GM18526 (cell line): ENCODE results near the gene SPOPL.

Experiments
- POLR2A ChIP-seq: IDR thresholded peaks from 3 replicates; pipeline ENCODE4 v1.6.1; 2011; ENCODE audit not compliant: insufficient read length; ENCODE audit errors: extremely low read depth

SPOPL gene

DNA sequence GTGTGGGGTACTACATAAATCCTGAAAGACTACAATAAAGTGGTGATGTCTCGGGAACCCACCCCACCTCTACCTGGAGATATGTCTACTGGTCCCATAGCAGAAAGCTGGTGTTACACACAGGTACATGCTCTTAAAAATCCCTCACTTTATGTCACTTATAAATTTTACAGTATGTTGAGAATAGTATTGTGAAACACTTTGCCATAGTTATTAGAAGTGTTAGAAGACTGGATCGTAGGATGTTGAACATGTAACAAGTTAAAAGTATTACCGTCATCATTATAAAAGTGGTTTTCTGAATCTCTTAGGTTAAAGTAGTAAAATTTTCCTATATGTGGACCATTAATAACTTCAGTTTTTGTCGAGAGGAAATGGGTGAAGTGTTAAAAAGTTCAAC, 48.6 kb downstream of the SPOPL start:
- no peak for TF ChIP-seq POLR2A

DNA sequence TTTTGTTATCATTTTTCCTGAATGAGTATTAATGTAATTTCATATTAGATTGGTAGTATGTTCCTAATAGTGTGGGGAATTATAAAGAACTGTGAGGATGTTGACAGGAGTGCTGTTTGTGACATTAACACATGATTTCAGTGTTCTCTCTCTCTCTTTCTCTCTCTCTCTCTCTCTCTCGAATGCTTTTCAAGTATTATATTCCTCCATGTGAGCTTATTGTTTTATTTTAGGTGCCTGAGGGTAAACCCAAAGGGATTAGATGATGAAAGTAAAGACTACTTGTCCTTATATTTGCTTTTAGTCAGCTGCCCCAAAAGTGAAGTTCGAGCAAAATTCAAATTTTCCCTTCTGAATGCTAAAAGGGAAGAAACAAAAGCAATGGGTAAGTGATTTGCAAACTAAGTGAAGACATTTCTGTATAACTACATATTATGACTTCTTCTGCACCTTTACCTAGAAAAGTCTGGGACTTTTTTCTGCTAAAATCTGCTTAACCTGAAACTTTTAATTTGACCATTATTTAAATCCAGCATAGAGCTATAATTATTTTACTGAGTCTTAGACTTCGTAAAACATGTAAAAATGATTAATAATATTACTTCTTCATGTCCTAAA, 49.2 kb downstream of the SPOPL start:
- TF ChIP-seq POLR2A = no peak

DNA sequence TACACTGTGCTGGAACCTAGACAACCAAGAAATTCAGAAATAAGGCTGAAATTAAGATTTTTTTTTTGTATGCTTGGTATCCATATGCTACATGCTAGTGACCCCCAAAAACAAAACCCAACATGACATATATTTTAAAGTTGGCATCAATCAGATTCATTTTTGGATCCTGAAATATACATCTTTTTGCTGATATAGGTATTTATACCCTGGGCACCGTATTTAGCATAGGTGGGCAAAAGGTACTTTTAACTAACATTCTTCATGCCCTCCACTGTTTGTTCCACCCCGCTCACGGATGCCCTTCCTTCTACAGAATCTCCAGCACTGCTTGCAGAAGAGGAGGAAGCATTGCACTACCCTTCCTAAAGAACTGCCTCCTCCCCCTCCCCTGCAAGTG, 52.6 kb downstream of the SPOPL start:
- TF ChIP-seq POLR2A = no peak

DNA sequence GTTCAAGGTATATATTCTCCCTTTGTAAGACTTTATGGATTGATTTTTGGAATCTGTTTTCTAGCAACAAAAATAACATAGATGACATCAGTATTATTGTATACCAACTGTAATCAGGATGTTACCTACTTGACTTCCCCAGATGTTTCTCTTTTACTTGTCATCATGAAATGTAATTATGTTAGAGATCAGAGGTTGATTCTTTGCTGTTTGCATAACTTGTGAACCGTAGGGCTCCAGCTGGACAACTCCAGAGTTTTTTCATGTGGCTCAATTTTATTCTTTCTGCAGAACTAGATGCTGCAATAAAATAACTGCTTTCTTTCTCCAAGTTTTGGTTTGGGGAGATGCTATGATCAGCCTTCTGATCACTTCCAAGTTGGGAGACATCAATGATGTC, 58.1 kb downstream of the SPOPL start:
- no peak for TF ChIP-seq POLR2A

DNA sequence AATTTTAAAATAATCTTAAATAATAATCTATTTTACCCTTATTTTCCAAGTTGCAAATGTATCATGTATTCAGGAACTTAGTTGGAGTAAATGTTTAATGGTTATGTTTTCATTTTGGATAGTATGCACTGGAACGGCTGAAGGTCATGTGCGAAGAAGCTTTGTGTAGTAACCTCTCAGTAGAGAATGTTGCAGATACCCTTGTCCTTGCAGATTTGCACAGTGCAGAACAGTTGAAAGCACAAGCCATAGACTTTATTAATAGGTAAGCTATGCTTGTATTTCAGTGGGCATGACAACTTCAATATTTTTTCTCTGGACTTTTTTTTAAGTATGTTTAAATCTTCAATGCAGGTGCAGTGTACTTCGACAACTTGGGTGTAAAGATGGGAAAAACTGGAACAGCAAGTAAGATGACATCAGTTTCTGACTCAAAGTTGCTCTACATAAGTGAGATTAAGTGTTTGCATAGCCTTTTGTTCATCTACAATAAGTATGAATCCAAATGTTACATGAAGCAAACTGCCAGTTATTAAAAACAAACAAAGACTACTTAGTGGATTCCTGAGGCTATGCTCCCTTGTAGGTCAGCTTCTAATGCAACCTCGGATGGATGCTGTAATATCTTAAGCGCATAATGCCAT, 63.1 kb downstream of the SPOPL start:
- TF ChIP-seq POLR2A = no peak

DNA sequence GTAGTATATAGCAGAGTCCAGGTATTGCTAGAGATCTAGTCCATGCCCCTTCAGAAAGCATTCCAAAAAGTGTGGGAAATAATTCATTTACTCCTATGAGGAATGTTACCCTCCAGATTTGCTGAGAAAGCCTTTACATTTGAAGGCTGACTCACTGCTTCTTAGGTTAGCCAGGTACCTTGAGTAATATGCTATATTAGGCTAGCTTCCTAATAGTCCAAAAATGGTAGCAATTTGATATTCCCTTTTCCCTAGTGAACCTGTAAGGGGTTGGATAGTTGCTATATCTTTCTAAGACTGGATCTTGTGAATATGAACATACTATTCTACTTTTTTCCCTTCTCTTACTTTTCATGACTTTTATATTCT, 63.6 kb downstream of the SPOPL start:
- TF ChIP-seq POLR2A = no peak

DNA sequence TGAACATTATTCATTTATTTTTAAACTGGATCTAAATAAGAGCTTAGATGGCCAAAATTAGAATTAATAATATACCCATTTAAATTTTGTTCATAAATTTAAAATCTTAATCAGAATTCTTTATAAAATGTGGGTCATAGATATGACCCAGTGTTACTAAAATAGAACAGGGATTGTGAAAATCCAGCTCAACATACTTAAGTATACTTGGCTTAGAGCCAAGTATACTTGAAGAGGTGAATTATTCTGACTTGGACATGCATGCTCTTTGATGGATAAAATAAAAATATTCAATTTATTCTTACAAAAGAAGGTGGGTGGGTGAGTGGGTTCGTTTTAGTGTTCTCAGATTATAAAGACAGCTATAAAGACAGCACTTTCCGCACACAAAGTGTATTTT, 70.7 kb downstream of the SPOPL start:
- no peak for TF ChIP-seq POLR2A

DNA sequence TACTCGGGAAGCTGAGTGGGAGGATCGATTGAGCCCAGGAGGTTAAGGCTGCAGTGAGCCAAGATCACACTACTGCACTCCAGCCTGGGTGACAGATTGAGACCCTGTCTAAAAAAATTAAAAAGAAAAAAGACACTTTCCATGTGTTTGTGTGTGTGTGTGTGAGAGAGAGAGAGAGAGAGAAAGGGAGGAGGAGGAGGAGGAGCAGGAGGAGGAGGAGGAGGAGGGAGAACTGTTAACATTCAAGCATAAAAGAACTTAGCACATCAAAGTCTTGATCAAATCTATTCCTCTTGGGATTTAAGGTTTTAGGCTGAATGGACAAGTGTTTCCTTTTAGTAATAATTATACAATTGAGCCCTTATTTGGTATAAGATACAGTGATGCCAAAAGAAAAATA, 75.5 kb downstream of the SPOPL start:
- TF ChIP-seq POLR2A = no peak

DNA sequence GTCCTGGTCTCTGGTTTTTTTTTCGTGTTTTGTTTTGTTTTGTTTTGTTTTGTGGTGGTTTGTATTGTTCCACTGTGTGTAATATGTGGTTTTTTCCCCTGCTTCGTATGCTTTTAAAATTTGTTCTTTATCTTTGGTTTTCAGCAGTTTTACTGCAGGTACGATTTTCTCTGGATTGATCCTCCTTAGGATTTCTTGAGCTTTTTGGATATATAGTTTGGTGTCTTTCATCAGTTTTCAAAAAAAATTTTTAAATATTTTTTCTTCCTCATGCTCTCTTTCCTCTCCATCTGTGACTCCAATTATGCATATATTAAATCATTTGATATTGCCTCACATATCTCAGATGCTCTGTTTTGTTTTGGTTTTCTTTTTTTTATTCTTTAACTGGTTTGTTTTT, 78.0 kb downstream of the SPOPL start:
- no peak for TF ChIP-seq POLR2A

DNA sequence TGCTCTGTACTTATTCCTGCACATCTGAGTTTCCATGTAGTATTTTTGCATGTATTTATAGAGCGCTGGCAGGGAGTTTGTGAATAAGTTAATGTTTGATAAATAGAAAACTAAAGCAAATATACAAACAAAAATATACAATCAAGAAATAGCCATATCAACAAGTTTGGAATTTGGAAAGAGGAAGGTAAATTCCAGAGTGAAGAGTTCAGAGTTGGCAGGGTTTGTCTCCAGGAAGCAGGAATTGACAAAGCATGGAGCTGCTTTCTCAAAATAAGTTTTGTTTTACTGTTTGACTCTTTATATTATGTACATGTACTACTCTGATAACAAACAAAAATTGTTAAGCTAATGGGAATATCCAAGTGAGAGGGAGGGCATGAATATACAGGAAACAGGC, 80.3 kb downstream of the SPOPL start:
- no peak for TF ChIP-seq POLR2A

DNA sequence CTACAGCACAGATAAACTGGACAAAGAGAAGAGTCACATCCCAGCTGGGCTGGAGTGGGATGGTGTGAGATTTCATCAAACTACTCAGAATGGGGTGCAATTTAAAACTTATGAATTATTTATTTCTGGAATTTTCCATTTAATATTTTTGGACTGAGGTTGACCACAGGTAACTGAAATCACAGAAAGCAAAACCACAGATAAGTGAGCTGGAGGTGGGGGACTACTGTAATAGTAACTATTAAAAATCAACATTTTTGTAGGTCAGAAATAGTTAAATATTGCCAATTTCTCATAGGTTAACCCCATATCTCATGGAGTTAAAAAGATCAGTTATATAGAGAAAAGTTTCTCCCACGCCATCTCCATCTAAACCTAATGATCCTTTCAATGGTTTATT, 88.1 kb downstream of the SPOPL start:
- no peak for TF ChIP-seq POLR2A

DNA sequence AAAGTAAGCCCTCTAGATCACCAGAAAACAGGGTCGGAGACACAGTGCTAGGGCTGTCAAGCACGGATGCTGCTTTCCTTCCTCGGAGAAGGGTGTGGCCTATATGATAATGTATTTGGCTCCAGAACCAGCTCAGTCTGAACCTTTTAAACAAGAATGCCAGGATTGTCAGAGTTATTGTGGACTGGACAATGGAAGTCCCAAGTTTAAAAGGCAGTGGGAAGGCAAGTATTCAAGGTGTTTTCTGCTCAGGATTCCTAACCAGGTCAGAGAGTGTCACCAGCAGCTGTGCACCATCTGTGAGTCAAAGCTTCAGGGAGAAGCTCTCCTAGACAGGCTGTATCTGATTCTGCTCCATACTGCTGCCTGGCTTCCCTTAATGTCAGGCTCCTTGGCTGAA, 94.8 kb downstream of the SPOPL start:
- TF ChIP-seq POLR2A = no peak

DNA sequence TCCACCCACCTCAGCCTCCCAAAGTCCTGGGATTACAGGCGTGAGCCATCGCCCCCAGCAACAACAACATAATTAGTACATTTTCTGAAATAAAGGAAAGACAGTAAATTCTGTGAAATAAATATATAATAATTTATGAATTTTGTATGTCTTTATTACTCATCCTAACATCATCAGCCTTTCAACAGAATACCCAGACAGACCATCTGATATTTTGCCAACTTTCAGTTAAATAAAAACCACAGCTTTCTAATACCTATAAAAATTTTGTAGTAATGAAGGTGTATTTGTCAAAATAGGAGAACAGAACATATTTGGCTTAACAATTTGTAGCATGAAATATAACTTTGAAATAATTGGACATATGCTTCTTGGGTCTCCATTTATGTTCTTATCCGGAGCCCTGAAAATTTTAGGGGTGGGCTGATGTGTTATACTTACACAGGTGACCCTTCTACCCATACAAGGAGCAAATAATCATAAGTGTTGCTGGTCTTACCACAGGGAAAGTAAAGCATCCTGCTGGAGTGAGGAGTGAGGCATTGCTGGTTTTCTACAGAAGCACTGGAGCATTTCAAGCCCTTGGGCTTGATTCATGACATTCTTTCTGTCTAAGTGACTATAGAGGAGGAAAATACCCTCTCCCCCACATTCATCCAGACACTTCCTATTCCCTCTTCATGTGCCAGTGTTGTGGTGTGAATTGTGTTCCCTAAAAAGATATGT, 99.3 kb downstream of the SPOPL start:
- TF ChIP-seq POLR2A = no peak

DNA sequence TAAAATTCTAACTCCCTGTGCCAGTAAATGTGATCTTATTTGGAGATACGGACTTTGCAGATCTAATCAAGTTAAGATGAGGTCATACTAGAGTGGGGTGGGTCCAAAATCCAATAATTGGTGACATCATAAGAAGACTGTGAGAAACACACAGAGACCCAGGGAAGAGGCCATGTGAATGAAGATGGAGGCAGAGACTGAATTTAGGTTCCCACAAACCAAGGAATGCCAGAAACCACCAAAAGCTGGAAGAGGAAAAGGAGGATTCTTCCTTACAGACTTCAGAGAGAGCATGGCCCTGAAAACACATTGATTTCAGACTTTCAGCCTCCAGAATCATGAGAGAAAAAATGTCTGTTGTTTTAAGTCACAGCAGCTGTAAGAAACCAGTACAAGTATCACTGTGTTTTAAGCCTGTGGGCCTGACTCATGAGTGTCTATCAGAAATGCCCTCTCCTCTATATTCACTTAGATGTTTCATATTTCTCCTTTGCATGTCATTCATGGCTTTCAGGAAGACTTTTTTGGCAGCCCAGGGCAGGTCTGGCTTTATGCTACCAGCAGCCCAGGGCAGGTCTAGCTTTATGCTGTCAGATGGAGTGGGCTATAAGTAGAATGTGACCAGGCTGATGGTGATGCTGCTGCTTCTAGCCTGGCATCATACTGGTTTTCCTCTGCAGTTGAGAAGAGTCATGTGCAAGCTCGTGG, 100.0 kb downstream of the SPOPL start:
- TF ChIP-seq POLR2A = no peak

DNA sequence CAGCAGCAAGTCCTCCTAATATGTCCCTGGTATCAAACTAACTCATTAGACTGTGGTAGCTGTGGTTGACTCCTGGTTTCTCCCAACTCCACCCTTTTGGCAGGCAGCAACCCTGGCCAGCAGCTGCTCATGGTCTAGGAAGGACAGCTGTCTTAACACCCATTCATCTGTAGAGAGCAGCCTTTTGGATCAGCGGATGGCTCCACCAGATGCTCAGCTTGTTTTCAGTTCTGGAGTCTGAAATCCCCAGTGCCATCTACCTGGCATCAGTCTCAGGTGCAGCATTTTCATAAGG, 100.5 kb downstream of the SPOPL start:
- TF ChIP-seq POLR2A = no peak

DNA sequence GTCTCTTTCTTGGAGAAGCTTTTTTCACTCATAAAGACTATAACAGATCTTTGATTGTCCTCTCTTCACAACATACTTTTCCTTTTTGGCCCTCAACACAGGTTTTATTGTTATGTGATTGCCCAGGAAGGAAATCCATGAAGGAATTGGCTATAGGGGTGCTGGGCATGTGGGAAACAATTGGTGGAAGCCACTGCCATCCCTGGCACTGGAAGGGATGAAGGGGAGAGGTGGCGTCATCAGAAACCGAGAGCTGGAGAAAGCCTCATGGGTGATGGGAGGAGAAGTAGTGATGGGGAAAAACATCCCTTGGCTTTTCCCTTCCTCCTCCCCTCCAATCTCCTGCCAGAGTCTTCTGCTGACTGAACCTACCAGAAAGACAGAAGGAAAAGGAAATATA, 106.2 kb downstream of the SPOPL start:
- no peak for TF ChIP-seq POLR2A
